GM12864 (cell line): ENCODE results near the gene WNT9B.

Source experiments
- DNase-seq: peaks from one replicate; pipeline ENCODE4 v3.0.0-alpha.2; 2011; ENCODE audit warnings: low read depth
- H3K4me3 ChIP-seq: 2 replicates; pipeline ENCODE4 v1.5.1; 2011; ENCODE audit warnings: mild to moderate bottlenecking, low read depth, low read length, control low read depth
- CTCF ChIP-seq: IDR thresholded peaks from 2 replicates; pipeline ENCODE4 v1.5.1; 2011; ENCODE audit warnings: low read depth, mild to moderate bottlenecking, moderate library complexity, low read length, control low read depth, inconsistent platforms; ENCODE audit errors: missing control alignments

WNT9B gene

GRCh38 chr17:46817901-46818209, 33.5 kb upstream of the WNT9B start:
- no peak for DNase-seq
- no peak overlapping the region for H3K4me3 ChIP-seq

DNA sequence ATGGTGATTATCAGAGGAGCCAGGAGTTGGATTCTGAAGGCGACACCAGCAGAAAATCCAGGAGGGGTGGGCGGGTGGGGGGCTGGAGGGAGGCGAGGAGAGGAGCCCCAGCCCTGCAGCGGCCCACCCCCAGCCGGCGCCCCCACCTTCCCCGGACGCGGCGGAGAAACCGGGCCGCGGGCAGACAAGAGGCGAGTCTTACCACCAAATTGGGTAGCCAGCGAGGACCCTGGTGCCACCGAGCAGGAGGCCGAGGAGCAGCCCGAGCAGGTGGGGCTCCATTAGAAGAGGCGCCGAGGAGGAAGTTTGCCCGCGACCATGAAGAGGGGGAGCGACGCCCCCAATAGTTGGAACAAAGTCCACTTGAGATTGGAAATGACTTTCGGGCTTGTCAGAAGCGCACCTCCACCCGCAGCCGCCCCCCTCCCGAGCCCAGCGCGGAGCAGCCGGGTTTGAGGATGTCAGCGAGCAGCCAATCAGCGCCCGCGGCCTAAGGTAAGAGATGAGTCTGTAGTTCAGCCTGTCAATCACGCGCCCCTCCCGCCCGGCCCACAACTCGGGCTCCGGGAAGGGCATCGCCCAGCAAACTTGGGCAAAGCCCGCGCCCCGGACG, 33.0 kb upstream of the WNT9B start, which contains the start of gene WNT3:
WNT3 (minus strand) TSS at position 377 of the 613 bp plus-strand sequence; CDS start at position 282, 95 bp downstream.
- H3K4me3 ChIP-seq, result no peak within 1 kb of the TSS; the same call in 1 of the 2 replicates
- TF ChIP-seq CTCF, result no peak
- DNase-seq, result no peak

More at GRCh38 chr17:46817901-46818209, 33.5 kb upstream of the WNT9B start:
- TF ChIP-seq CTCF, result no peak

DNA sequence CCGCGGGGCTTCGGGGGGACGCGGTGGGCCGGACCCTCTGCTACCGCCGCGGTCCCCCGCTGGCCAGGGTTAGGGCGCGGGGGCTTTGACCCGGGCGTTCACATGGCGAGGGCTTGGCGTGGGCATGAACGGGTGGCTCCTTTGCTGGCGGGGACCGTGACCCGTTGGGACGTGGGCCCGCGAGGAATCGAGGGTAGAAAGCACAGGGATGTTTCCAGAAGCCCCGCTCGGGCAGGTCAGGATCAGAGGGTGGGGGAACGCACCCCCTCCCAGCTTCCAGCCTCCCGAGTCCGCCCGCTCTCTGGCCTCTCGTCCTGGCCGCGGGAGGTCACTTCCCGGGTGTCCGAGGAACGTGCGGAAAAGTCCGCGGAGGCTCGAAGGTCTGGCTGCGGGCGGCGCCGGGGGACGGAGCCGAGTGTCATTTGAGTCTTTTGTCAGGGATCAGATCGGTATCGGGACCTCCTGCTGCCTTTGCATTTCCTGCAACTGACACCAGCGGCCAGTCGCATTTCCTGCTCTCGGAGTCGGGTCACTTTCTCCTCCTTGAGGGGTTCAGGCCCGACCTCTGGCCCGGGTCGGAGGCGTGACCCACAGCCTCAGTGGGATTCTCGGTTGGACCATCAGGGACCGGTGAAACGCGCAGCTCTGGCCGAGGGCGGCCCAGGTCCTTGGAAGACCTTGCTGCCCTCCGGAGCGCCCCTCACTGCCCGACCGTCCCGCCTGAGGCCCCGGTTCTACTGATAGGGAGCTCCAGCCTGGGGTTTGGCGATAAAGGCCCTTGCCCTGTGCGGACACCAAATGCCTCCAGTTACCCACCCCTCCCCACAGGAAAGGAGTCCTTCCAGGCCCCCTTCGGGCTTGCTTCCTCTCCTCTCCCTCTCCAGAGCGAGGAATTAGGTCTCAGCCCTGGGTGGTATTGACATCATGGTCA, 32.2 kb upstream of the WNT9B start:
- no peak for TF ChIP-seq CTCF
- H3K4me3 ChIP-seq, result no peak overlapping the region; the same call in 1 of the 2 replicates
- DNase-seq, result no peak

GRCh38 chr17:46819906-46820351, 31.5 kb upstream of the WNT9B start:
- no peak overlapping the region for H3K4me3 ChIP-seq
- DNase-seq, result no peak
- no peak for TF ChIP-seq CTCF

DNA sequence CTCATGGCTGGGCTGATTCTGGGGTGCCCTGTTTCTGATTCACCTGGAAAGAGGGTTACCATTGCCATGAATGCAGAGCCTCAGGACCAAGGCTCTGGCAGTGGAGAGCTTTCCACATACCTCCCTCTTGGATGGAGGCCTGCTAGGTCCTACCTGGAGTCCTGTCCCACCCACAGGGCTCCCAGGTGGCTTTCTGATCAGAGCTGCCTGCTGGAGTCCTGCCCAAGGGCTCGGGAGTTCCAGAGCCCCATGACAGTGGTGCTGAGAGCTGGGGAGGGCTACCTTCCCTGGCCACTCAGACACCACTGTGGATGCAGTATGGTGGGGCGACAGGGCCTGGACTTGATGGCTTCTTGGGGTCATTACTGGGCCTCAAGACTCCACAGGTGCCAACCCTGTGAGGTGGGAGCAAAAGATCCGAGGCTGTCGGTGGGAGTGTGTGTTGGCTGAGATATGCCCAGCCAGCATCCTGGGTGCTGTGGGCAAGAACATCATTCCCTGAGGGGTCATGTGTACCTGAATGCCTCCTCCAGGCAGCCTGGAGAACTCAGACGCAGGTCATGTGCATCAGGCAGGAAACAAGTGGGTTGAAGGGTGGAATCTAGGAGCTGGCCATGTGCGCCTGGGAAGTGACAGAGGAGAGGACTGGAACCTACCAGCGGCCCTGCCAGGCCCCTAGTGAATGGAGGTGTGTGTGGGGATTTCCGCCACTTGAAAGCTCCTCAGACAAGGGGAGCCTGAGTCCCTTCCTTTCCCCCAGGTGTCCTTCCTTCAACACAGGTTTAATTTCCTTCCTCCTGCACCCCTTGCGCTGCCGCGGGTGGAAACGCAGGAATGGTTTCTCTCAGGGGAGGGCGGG, 30.6 kb upstream of the WNT9B start:
- no peak for TF ChIP-seq CTCF
- H3K4me3 ChIP-seq, result no peak overlapping the region
- no peak for DNase-seq

- no peak overlapping the region for H3K4me3 ChIP-seq
- no peak for DNase-seq
- no peak for TF ChIP-seq CTCF
These were observed 29.6 kb upstream of the WNT9B start for GRCh38 chr17:46821482-46822387.
